Neural progenitor cell (in vitro differentiated cells): Measurements from ENCODE around the gene ZP2. TPM values are rescaled to one million over a fixed set of nuclear protein-coding genes. Genes with fewer than 3 reads are reported as not detected.
A peak's percentile ranks its signal among the peaks of the same experiment; 100 is the strongest.

Experiments used
- DNase-seq: peaks from one replicate; pipeline ENCODE4 v3.0.0-alpha.2; 2016; ENCODE audit warnings: low spot score
- H2AFZ ChIP-seq: fragments of 200-600 bp; sonication (generic); replicated peaks from 2 replicates; pipeline ENCODE4 v1.6.1; 2016; ENCODE audit warnings: antibody characterized with exemption
- H3F3A ChIP-seq: fragments of 200-600 bp; sonication (generic); 2 replicates; pipeline ENCODE4 v1.6.1; 2016; ENCODE audit warnings: antibody characterized with exemption, low read depth
- H3K27ac ChIP-seq: fragments of 200-600 bp; sonication (generic); 2 replicates; pipeline ENCODE4 v1.5.1; 2016; ENCODE audit warnings: mild to moderate bottlenecking
- H3K27me3 ChIP-seq: fragments of 200-600 bp; sonication (generic); 2 replicates; pipeline ENCODE4 v1.6.1; 2016; ENCODE audit warnings: mild to moderate bottlenecking, moderate library complexity
- H3K36me3 ChIP-seq: fragments of 200-600 bp; sonication (generic); 2 replicates; pipeline ENCODE4 v1.5.1; 2016
- H3K4me1 ChIP-seq: fragments of 200-600 bp; sonication (generic); 2 replicates; pipeline ENCODE4 v1.6.1; 2016; ENCODE audit warnings: mixed run types
- H3K4me2 ChIP-seq: fragments of 200-600 bp; sonication (generic); 2 replicates; pipeline ENCODE4 v1.6.1; 2016
- H3K4me3 ChIP-seq: fragments of 200-600 bp; sonication (generic); 2 replicates; pipeline ENCODE4 v1.5.1; 2016
- H3K79me2 ChIP-seq: fragments of 200-600 bp; sonication (generic); 2 replicates; pipeline ENCODE4 v1.6.1; 2016; ENCODE audit warnings: low read depth
- H3K9ac ChIP-seq: fragments of 200-600 bp; sonication (generic); 2 replicates; pipeline ENCODE4 v1.6.1; 2016
- H3K9me3 ChIP-seq: fragments of 200-600 bp; sonication (generic); 2 replicates; pipeline ENCODE4 v1.5.1; 2016; ENCODE audit warnings: low read depth
- H4K20me1 ChIP-seq: fragments of 200-600 bp; sonication (generic); 2 replicates; pipeline ENCODE4 v1.6.1; 2016; ENCODE audit warnings: low read depth
- H3K27ac Mint-ChIP-seq: 3 replicates; pipeline ENCODE4 v1.8.0; 2021; ENCODE audit warnings: mixed read lengths
- H3K27me3 Mint-ChIP-seq: 2 replicates; pipeline ENCODE4 v1.8.0; 2022; ENCODE audit warnings: low read depth, mild to moderate bottlenecking, inconsistent platforms, moderate library complexity, mixed read lengths; ENCODE audit not compliant: insufficient read depth
- H3K36me3 Mint-ChIP-seq: 3 replicates; pipeline ENCODE4 v1.8.0; 2021; ENCODE audit warnings: mixed read lengths
- H3K4me1 Mint-ChIP-seq: 3 replicates; pipeline ENCODE4 v1.8.0; 2021; ENCODE audit warnings: mixed read lengths
- H3K4me3 Mint-ChIP-seq: 3 replicates; pipeline ENCODE4 v1.8.0; 2021; ENCODE audit warnings: mild to moderate bottlenecking, moderate library complexity, mixed read lengths
- H3K9me3 Mint-ChIP-seq: 3 replicates; pipeline ENCODE4 v1.8.0; 2020; ENCODE audit warnings: mixed read lengths
- EZH2 ChIP-seq: fragments of 200-600 bp; sonication (generic); IDR thresholded peaks from 2 replicates; pipeline ENCODE4 v1.6.1; 2017; ENCODE audit warnings: antibody characterized with exemption, mild to moderate bottlenecking, moderate library complexity
- EZH2phosphoT487 ChIP-seq: fragments of 200-600 bp; sonication (generic); IDR thresholded peaks from 2 replicates; pipeline ENCODE4 v1.6.1; 2017; ENCODE audit warnings: antibody characterized with exemption
- total RNA-seq: library from RNA; depleted of rRNA; stranded (reverse); fragments of >200 nt; gene quantifications from 2 replicates; pipeline ENCODE4 v1.2.3, GENCODE V29; 2015; ENCODE audit warnings: low replicate concordance
- TF ChIP-seq, protein P1 (sequence below): fragments of 200-600 bp; sonication (generic); IDR thresholded peaks from 2 replicates; pipeline ENCODE4 v1.5.1; 2017; ENCODE audit warnings: antibody characterized with exemption, mild to moderate bottlenecking

ZP2 gene
- total RNA-seq, 1 donor from 2014 or later: not detected

GRCh38 chr16:21167929-21168602, 43.3 kb downstream of the ZP2 start:
- no peak for DNase-seq
- Mint-ChIP-seq H3K9me3 (no peaks in the 10 kb centered on the region), H3K27ac (no peak overlapping the region), H3K27me3 (no peaks in the 10 kb centered on the region), H3K4me1 (no peaks in the 10 kb centered on the region), H3K36me3 (peaks cover 10% of the 10 kb centered on the region), H3K4me3 (no peak overlapping the region)
- no peaks in the 10 kb centered on the region for H3K36me3 ChIP-seq
- no peak overlapping the region for H3K4me2 ChIP-seq
- no peaks in the 10 kb centered on the region for H3K4me1 ChIP-seq
- no peak overlapping the region for H2AFZ ChIP-seq
- no peak for TF ChIP-seq EZH2phosphoT487
- no peak for TF ChIP-seq EZH2
- TF ChIP-seq, protein P1, sequence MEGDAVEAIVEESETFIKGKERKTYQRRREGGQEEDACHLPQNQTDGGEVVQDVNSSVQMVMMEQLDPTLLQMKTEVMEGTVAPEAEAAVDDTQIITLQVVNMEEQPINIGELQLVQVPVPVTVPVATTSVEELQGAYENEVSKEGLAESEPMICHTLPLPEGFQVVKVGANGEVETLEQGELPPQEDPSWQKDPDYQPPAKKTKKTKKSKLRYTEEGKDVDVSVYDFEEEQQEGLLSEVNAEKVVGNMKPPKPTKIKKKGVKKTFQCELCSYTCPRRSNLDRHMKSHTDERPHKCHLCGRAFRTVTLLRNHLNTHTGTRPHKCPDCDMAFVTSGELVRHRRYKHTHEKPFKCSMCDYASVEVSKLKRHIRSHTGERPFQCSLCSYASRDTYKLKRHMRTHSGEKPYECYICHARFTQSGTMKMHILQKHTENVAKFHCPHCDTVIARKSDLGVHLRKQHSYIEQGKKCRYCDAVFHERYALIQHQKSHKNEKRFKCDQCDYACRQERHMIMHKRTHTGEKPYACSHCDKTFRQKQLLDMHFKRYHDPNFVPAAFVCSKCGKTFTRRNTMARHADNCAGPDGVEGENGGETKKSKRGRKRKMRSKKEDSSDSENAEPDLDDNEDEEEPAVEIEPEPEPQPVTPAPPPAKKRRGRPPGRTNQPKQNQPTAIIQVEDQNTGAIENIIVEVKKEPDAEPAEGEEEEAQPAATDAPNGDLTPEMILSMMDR: no peak
- no peaks in the 10 kb centered on the region for H3K27me3 ChIP-seq
- peaks cover 3% of the 10 kb centered on the region for H3F3A ChIP-seq
- peaks cover 15% of the 10 kb centered on the region for H4K20me1 ChIP-seq
- no peak overlapping the region for H3K4me3 ChIP-seq
- no peak overlapping the region for H3K9ac ChIP-seq
- H3K27ac ChIP-seq: no peak overlapping the region
- no peaks in the 10 kb centered on the region for H3K9me3 ChIP-seq
- H3K79me2 ChIP-seq: no peaks in the 10 kb centered on the region

DNA sequence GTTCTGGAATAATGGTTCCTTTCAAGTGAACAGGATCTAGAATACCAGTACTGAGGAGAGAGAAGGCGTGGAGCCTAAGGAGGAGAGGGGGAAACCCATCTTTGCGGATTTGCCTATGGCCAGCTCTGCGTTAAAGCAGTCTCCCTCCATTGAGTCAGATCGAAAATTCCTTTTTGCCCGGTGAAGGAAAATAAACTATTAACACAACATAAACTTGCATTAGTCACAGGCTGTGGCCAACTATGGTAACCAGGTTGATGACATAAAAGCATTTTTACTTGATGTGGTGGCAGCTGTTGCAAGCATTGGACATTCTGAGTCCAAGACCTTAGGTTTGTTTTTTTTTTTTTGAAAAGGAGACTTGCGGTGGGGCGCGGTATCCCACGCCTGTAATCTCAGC, 44.0 kb downstream of the ZP2 start:
- H3K27me3 ChIP-seq: no peaks in the 10 kb centered on the region
- H3K4me1 Mint-ChIP-seq: no peaks in the 10 kb centered on the region
- H2AFZ ChIP-seq: no peak overlapping the region
- H4K20me1 ChIP-seq: peaks cover 15% of the 10 kb centered on the region
- H3K79me2 ChIP-seq: no peaks in the 10 kb centered on the region
- no peak overlapping the region for H3K9ac ChIP-seq
- H3K4me1 ChIP-seq: no peaks in the 10 kb centered on the region
- H3K9me3 ChIP-seq: no peaks in the 10 kb centered on the region
- no peaks in the 10 kb centered on the region for H3K27me3 Mint-ChIP-seq
- H3K4me3 Mint-ChIP-seq: no peak overlapping the region
- peaks cover 9% of the 10 kb centered on the region for H3K36me3 Mint-ChIP-seq
- TF ChIP-seq, protein P1: no peak
- TF ChIP-seq EZH2: no peak
- TF ChIP-seq EZH2phosphoT487: no peak
- no peak for DNase-seq
- no peak overlapping the region for H3K27ac Mint-ChIP-seq
- H3K27ac ChIP-seq: no peak overlapping the region
- no peaks in the 10 kb centered on the region for H3K36me3 ChIP-seq
- no peaks in the 10 kb centered on the region for H3K9me3 Mint-ChIP-seq
- no peak overlapping the region for H3K4me3 ChIP-seq
- H3F3A ChIP-seq: peaks cover 3% of the 10 kb centered on the region
- no peak overlapping the region for H3K4me2 ChIP-seq

- H3K4me2 ChIP-seq: no peak overlapping the region
- H3K27me3 Mint-ChIP-seq: no peaks in the 10 kb centered on the region
- peak; percentile 27 for DNase-seq
- H3K9me3 ChIP-seq: no peaks in the 10 kb centered on the region
- TF ChIP-seq EZH2phosphoT487 (no peak), EZH2 (no peak)
- TF ChIP-seq, protein P1: no peak
- H3K27ac Mint-ChIP-seq: no peak overlapping the region
- no peaks in the 10 kb centered on the region for H3K79me2 ChIP-seq
- H3K27me3 ChIP-seq: no peaks in the 10 kb centered on the region
- no peak overlapping the region for H3K27ac ChIP-seq
- peaks cover 3% of the 10 kb centered on the region for H3F3A ChIP-seq
- H3K36me3 Mint-ChIP-seq: peaks cover 11% of the 10 kb centered on the region
- no peak overlapping the region for H3K4me3 Mint-ChIP-seq
- H3K4me1 Mint-ChIP-seq: no peaks in the 10 kb centered on the region
- no peak overlapping the region for H3K4me3 ChIP-seq
- H3K4me1 ChIP-seq: no peaks in the 10 kb centered on the region
- H3K36me3 ChIP-seq: no peaks in the 10 kb centered on the region
- no peaks in the 10 kb centered on the region for H3K9me3 Mint-ChIP-seq
- H2AFZ ChIP-seq: no peak overlapping the region
- H4K20me1 ChIP-seq: peaks cover 15% of the 10 kb centered on the region
- H3K9ac ChIP-seq: no peak overlapping the region
Observed at GRCh38 chr16:21166561-21166961, 44.8 kb downstream of the ZP2 start.
